T-helper 2 cell (primary cell): ENCODE results near the gene CENPX.

Experiments used
- DNase-seq, 5 experiments: peaks; one replicate each; pipeline versions ENCODE4 v3.0.0 to v3.0.0-alpha.2; 2012 to 2022

Gene CENPX

GRCh38 chr17:82010575-82011525 lies 11.8 kb downstream of the CENPX start:
- DNase-seq, result no peak

GRCh38 chr17:82009413-82009812 lies 13.3 kb downstream of the CENPX start:
- no peak for DNase-seq

GRCh38 chr17:82008941-82009405 lies 13.7 kb downstream of the CENPX start:
- no peak for DNase-seq

GRCh38 chr17:82008258-82008940 lies 14.3 kb downstream of the CENPX start:
- DNase-seq, result no peak

GRCh38 chr17:82007495-82008257 lies 15.0 kb downstream of the CENPX start:
- DNase-seq, result no peak

GRCh38 chr17:82007228-82007494 lies 15.5 kb downstream of the CENPX start:
- no peak for DNase-seq

GRCh38 chr17:82006468-82007227 lies 16.0 kb downstream of the CENPX start:
- DNase-seq, result no peak

GRCh38 chr17:82005701-82006348 lies 16.9 kb downstream of the CENPX start:
- no peak for DNase-seq

GRCh38 chr17:82004517-82005455 lies 17.9 kb downstream of the CENPX start:
- DNase-seq, result no peak

GRCh38 chr17:82003411-82004381 lies 19.0 kb downstream of the CENPX start:
- peak in 1 of 5 experiments; percentile 28 for DNase-seq

GRCh38 chr17:82001571-82002056 lies 21.1 kb downstream of the CENPX start:
- no peak for DNase-seq

- no peak for DNase-seq
Observed at GRCh38 chr17:82000803-82001570, 21.7 kb downstream of the CENPX start.

GRCh38 chr17:81999976-82000802 lies 22.5 kb downstream of the CENPX start:
- DNase-seq, result no peak

- DNase-seq, result no peak
Observed at GRCh38 chr17:81999587-81999975, 23.1 kb downstream of the CENPX start.

- no peak for DNase-seq
Observed at GRCh38 chr17:81998691-81999438, 23.8 kb downstream of the CENPX start.

- no peak for DNase-seq
Observed at GRCh38 chr17:81998212-81998611, 24.5 kb downstream of the CENPX start.
